Esophagus mucosa (tissue), 1 donor: Measurements from ENCODE around the gene SFSWAP. TPM values are rescaled to one million over a fixed set of nuclear protein-coding genes. Genes with fewer than 3 reads are reported as not detected.
"Not testable (repeated sequence)": the region's sequence is repeated elsewhere in the genome, so short reads cannot be mapped to it uniquely, and the experiment has no call there.

ENCODE experiments used
- ATAC-seq: fragments of 200-7000 bp; cut with Tn5 transposase; one replicate; pipeline ENCODE4 v1.9.1; 2020
- total RNA-seq: library from RNA; stranded (reverse); gene quantifications from one replicate; pipeline ENCODE4 v1.2.4, GENCODE V29; 2023
- donor health status: DM: yes; HTN: yes; CAD: no.

Gene SFSWAP
- total RNA-seq, 1 donor from 2014 or later: 20.8 TPM

DNA sequence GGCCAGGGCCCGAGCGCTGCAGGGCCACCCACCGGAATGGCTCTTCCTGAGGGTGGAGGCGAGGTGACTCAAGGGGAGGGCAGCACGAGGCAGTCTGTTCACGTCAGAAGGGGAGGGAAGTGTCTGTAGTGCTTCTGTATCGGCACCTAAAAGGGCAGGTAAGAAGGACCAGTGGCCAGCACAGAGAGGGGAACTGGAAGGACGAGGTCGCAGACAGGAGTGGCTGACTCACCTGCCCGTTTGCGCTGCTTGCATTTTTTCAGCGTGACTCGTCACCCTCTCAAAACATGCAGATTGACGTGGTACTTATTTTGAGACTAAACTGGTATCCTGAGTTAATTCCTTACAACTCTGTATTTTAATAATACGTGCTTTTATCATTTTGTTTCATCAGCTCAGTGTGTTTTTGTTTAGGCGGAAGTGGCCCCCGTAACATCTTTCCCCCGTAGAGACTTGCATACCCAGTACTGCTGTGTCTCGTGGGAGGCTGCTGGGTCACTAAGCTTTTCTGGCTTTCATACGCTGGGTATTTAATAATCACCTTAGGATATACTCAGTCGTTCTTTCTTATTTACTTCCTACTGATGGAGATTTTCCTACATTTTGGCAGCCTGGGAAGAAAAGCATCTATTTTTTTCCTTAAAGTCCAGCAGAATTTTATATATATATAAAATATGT is 26.4 kb downstream of the SFSWAP start:
- ATAC-seq: peak; percentile 99

DNA sequence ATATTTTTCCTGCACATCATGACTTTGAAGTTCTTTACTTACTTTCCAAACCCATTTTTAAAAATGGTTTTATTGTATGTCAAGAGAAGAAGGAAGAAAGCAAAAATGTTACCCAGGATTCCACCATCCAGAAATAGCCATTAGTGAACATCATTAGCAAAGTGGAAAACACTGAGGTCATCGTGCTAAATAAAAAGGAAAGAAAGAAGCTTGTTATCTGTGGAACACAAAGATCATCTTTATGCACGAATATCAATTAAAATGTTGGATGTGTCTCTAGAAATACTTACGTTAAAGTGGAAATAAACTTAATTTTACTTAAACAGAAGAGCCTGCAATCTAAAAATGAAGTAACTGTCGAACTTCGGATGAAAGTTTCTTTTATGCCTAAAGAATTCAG is 27.3 kb downstream of the SFSWAP start:
- ATAC-seq: no peak

DNA sequence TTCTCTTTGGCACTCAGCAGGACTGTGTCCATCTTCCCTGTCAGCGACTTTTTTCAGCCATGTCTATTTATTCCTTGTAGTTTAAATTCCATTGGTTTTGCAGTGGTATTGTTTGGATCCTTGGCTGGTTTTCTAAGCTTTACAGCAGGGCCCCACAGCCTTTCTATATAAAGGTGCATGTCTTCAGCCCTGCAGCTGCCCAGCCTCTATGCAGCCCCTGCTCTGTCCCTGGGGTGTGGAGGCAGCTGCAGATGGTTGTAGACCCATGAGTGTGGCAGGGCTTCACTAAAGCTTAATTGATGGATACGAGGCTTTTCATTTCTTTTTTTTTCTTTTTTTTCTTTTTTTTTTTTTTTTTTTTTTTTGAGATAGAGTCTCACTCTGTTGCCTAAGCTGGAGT is 29.7 kb downstream of the SFSWAP start:
- no peak for ATAC-seq

DNA sequence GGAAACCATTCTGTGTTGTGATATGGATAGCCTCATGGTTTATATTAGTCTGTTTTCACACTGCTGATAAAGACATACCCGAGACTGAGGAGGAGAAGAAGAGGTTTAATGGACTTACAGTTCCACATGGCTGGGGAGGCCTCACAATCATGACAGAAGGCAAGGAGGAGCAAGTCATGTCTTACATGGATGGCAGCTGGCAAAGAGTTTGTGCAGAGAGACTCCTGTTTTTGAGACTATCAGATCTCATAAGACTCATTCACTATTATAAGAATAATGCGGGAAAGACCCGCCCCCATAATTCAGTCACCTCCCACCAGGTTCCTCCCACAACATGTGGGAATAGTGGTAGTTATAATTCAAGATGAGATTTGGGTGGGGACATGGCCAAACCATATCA is 31.9 kb downstream of the SFSWAP start:
- not testable (repeated sequence) for ATAC-seq

DNA sequence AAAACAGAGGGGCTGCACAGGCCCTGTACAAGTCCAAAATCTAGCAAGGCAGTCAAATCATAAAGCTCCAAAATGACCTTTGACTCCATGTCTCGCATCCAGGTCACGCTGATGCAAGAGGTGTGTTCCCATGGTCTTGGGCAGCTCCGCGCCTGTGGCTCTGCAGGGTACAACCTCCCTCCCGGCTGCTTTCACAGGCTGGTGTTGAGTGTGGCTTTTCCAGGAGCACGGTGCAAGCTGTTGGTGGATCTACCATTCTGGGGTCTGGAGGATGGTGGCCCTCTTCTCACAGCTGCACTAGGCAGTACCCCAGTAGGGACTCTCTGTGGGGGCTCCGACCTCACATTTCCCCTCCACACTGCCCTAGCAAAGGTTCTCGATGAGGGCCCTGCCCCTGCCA is 32.5 kb downstream of the SFSWAP start:
- not testable (repeated sequence) for ATAC-seq

DNA sequence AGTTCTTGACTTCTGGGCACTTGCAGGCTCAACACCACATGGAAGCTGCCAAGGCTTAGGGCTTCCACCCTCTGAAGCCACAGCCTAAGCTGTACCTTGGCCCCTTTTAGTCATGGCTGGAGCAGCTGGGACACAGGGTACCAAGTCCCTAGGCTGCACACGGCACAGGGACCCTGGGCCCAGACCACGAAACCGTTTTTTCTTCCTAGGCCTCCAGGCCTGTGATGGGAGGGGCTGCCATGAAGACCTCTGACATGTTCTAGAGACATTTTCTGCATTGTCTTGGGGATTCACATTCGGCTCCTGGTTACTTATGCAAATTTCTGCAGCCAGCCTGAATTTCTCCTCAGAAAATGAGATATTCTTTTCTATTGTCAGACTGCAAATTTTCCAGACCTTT is 33.0 kb downstream of the SFSWAP start:
- not testable (repeated sequence) for ATAC-seq

DNA sequence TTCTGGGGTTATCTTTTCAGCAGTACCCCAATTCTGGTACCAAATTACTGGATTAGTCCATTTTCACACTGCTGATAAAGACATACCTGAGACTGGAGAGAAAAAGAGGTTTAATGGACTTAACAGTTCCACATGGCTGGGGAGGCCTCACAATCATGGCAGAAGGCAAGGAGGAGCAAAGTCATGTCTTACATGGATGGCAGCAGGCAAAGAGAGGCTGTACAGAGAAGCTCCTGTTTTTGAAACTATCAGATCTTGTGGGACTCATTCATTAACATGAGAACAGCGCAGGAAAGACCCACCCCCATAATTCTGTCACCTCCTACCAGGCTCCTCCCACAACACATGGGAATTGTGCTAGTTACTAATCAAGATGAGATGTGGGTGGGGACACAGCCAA is 33.8 kb downstream of the SFSWAP start:
- ATAC-seq: not testable (repeated sequence)

DNA sequence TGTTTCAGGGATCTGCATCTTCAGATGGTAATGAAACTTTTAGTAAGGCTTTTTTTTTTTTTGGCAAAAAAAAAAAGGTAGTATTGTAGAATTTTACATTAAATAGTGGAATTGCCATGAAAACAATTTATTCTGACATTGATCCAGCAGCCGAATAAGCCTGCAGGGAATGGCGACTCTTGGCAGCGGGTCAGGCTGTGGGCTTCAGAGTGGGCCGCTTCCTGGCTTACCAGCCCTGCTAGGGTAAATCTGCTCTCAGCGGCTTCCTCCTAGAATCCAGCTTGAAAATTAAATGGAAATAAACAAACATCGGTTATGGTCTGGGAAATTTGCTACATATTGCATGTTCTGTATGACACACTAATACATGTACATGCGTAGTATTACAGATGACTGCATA is 34.8 kb downstream of the SFSWAP start:
- no peak for ATAC-seq

DNA sequence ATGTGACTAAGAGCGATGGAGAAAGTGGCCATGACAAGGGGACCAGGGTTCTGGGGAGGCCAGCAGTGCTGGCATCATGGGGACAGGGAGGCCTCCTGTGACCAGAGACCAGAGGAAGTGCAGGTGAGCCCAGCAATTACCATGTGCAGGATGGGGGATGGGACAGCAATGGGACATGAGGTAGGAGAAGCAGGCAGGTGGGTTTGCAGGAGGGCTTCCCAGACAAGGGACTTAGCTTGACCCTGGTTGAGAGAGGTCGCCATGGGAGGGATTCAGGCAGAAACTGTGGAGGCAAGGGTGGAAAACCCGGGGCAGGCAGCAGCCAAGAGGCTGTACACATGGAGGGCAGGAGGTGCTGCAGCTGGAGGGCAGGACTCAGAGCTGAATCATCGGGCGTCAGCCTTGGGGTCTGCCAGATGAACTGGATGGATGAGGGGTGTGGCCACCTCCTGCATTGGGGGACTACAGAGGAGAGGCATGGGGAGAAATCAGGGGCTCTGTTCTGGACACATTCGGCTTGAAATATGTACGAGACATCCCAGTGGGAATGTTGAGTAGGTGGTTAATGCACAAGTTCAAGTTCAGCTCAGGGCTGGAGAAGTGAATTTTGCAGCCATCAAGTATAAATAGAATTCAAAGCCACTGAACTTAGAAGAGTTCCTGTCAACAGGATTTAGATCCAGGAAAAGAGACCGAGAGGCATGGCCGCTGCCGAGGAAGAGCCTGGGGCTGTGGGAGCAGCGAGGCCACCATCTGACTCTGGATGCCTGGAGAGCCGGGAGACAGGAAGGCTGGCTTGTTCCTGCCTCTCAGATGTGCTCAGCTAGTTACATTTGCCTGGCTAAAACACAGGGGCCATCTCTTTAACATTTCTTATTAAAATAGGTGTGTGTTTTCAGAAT is 36.6 kb downstream of the SFSWAP start:
- no peak for ATAC-seq

DNA sequence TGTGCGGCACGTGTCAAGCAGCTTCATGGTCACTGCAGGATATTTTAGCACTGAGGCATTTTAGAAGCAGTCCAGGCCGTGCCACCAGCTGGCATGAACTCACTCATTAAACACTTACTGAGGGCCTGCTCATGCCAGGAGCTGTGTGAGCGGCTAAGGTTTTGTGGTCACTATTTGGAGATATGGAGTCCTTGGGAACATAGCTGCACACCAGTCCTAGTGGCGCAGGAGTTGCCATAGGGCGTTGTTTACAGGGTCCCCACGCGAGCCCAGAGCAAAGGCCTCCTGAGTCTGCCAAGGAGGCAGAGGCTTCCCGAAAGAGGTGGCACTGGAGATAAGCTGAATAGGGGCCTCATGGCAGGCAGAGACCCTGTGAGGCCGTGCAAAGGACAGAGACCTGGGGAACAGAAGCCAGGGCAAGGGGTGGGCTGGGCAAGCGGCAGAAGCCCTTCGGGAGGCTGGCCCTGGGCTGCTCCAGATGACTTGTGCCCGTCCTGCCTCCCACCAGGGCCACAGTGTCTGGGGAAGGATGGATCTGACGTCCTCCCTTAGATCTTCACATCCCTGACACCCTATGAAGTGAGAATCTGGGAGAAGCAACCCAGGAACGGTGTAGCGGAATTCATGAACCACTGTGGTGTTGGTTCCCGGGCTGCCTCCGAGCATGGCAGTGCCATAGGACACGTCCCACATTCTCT is 38.9 kb downstream of the SFSWAP start:
- ATAC-seq: no peak

DNA sequence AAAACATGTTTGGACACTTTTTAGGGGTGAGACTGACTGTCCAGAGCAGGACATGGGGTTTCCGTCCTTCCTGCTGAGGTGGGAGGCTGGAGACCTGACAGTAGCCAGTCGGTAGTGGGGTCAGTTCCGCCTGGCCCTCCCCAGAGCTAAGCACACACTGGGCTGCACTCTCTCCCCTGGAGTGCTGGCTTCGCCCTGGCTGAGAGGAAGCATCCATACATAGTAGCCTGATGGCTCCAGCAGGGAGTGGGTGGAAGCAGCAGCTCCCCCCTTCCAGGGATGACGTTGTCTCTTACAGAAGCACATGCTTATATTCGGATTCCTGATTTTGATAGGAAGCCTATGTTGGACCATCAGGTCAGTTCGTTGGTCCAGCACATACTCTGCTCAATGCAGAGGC is 40.4 kb downstream of the SFSWAP start:
- no peak for ATAC-seq

DNA sequence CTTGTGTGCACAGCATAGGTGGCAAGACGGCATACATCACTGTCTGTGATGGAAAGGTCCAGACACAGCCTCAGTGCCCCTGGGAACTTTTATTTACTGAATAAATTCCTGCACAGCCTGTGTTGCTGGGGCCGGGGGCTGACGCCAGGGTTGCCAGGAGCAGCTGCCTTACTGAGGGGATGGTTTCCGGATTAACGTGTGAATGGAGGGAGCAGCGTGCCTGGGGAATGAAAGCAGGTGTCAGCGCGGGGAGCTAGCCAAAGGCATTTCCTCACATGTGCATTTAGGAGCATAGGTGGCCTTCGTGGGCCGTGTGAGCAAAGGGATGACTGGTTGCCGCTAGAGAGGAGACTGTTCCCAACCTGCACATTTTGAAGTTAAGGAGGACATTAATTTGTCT is 41.6 kb downstream of the SFSWAP start:
- ATAC-seq: no peak

DNA sequence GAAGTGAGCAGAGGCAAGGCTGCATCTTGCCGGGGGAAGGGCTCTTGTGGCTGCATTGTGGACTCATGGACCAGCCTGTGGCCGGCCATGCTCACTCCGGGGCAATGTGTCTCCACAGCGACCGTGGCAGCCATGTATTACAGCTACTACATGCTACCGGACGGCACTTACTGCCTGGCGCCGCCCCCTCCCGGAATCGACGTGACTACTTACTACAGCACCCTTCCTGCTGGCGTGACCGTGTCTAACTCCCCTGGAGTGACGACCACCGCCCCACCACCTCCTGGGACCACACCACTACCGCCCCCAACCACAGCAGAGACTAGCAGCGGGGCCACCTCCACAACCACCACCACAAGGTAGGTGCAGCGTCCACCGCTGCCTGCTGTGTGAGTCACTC is 42.1 kb downstream of the SFSWAP start:
- no peak for ATAC-seq

DNA sequence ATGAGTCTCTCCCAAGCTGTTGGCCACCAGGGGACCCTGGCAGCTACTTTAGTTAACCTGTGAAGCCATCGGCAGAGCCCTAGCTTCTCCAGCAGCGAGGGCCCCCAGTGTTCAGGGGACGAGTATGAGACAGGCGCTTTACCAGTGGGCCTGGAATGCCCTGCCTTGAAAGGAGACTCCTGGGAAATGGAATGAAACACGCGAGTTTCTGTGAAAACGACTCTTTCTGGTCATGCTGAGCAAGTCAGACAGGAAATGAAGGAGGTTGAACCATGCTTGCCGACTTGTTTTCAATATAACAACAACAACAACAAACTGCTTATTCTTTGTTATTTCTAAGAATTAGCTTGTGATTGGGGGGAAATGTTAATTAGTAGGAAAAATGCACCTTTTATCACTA is 42.9 kb downstream of the SFSWAP start:
- no peak for ATAC-seq

DNA sequence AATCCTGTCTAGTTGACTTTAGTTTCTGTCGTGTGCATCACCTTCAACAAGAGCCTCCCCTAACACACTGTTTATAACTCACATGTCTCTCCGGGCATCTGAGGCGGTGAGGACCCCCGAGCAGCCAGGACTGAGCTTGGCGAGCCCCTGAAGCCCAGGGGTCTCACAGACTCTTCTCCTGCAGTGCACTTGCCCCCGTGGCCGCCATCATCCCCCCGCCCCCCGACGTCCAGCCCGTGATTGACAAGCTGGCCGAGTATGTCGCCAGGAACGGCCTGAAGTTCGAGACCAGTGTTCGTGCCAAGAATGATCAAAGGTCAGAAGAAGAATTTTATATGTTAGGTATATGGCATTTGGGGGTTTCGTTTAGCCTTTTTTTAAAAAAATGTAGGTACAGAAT is 43.3 kb downstream of the SFSWAP start:
- ATAC-seq: no peak

DNA sequence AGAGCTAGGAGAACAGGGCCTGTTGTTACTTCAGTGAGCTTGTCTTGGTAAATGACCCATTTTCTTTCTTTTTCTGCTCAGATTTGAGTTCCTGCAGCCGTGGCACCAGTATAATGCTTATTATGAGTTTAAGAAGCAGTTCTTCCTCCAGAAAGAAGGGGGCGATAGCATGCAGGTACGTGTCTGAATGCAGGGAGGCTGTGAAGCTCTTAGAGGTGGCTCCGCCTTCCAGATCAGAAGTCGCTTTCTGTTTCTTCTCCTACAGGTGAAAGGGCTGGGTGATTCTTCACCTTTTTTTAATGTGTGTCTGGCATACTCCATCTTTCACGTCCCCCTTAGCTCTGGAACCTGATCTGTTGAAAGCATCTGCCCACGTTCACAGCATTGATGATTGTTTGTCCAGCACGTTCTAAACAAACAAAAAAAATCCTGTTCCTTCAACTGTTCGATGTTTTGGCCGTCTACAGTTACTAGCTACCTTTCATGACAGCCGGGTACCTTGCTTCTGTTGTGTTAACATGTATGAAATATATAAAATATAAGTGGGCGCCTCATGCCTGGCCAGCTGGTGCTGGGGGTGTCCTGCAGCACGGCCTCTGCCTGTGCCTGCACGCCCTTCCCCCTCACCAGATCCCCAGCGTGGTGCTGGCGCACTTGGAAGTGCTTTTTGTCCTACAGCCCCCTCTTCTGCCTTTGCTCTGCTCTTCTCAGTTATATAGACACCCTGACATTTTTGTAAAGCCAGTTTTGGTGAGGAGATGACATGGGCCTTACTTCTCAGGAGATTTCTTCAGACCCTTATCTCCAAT is 44.6 kb downstream of the SFSWAP start:
- ATAC-seq: no peak

DNA sequence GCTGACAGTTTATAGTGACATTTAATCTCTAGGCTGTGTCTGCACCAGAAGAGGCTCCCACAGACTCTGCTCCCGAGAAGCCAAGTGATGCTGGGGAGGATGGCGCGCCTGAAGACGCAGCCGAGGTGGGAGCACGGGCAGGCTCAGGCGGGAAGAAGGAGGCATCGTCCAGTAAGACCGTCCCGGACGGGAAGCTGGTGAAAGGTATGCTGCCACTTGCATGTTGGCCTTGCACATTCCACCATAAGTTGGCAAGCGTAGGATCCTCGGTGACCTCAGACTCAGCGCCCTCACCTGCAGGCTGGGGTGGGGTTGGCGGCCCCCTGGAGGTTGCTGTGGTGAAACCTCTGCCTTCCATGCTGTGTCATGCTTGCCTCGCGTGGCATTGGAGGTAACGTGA is 45.6 kb downstream of the SFSWAP start:
- ATAC-seq: no peak

DNA sequence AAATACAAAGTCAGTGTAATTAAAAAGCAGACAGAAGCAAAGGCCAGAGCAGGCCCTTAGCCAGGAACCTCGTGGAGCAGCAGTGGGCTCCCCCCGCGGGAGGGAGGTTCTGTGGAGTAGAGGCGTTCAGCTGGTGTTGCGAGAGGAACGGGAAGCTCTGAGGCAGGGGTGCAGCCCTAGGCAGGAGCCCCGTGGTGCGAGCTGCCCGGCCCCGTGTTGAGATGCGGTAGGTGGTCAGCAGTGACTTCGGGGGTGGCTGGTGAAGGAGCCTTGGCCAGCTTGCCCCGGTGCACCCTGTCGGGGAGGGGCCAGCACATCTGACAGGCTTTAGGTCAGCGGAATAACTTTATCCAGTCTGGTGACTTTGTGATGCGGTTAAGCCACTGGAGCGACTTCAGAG is 46.2 kb downstream of the SFSWAP start:
- ATAC-seq: no peak

DNA sequence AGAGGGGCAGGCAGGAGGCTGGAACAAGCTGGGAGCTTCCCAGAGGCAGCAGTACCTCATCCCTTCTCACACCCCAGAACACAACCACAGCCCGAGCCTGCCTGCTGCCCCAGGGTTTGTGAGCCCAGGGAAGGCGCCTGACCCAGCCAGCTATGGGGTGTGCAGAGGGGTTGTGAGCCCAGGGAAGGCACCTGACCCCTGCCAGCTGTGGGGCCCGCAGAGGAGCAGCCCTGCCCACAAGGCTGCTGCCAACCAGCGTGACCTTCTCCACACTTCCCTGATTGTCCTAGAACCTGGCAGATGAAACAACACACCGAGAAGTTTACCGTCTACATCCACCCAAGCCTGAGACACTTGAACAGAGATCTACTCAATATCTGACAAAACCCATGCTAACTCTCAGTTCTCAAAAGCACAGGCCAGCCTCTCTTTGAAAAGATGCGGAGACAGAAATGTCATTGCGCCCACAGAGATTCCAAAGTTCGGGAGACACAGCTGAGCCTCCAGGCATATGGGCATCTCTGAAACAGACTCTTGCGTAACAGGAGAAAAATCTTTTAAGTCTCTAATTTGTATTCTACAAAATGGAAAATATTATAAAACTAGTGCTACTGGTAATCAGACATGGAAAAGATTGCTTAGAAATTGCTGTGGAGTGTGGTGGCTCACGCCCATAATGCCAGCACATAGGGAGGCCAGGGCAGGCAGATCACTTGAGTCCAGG is 47.3 kb downstream of the SFSWAP start:
- ATAC-seq: no peak

DNA sequence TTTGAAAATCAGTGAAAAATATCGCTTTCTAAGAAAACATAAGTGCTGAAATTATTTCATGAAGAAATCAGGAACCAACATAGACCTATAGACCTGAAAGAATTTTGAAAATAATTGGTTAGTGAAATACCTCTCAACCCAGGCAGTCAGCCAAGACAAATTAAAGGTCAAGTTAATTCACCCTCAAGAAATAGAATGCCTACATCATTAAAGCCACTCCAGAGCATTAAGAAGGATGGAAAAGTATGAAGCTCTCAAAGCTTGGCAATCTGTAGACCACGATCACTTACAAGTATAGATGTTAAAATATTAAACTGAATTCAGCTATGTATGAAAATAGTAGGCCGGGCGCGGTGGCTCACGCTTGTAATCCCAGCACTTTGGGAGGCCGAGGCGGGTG is 48.3 kb downstream of the SFSWAP start:
- no peak for ATAC-seq

DNA sequence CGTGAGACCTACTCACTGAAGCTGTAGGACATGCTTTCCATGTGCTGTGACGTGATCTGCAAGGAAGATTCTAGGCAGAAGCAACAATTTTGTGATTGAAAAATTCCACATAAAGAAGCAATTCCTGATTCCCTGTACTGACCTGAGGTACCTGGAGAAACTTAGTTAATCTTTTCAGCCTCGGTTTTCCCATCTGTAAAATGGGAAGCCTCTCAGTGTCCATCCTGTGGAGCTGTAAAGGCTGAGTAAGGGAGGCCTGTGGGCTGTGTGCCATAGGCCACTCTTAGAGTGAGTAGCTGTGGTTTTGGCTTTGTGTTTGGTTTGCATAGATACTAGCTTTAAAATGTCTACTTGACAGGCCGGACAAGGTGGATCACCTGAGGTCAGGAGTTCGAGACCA is 50.7 kb downstream of the SFSWAP start:
- ATAC-seq: no peak

DNA sequence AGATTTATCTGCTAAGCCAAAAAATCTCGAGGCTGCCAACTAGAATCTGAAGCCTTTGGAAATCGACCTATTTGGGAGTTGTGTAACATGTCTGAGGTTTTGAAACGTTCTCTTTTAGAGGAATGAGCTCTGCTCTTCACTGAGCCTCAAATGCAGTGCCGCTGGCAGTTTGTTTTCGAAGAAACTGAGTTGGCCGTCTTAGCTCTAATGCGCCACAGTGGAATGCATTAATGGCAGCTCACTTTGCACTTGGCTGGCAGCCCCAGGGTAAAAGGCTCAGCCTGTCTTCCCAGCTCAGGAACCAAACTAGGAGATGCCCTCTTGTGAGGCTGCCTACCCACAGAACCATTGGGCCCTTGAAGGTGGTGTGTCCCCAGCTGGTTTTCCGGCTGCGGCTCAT is 53.8 kb downstream of the SFSWAP start:
- no peak for ATAC-seq
